Adrenal gland (tissue), 5 donors: ENCODE results near the gene SHB.

Experiments used
- POLR2A ChIP-seq, 2 donors: fragments of 450-650 bp; IDR thresholded peaks; one replicate each; pipeline ENCODE4 v1.6.1; 2017; ENCODE audit warnings: antibody characterized with exemption in 2 of 2, mild to moderate bottlenecking in 2 of 2, moderate library complexity in 1 of 2
- TF ChIP-seq, protein P1 (sequence below), 6 experiments: fragments of 450-650 bp in 4 of 6; fragments of 200-600 bp in 2 of 6; sonication (generic) in 1 of 6; IDR thresholded peaks; 1 replicate in 5 of 6; 2 replicates in 1 of 6; pipeline versions ENCODE4 v1.5.1 to v1.8.0; 2016 to 2021; ENCODE audit warnings: antibody characterized with exemption in 6 of 6, mild to moderate bottlenecking in 2 of 6, moderate library complexity in 1 of 6
- donor health status: DM: no; HTN: no; CAD: no.

- TF ChIP-seq, protein P1, sequence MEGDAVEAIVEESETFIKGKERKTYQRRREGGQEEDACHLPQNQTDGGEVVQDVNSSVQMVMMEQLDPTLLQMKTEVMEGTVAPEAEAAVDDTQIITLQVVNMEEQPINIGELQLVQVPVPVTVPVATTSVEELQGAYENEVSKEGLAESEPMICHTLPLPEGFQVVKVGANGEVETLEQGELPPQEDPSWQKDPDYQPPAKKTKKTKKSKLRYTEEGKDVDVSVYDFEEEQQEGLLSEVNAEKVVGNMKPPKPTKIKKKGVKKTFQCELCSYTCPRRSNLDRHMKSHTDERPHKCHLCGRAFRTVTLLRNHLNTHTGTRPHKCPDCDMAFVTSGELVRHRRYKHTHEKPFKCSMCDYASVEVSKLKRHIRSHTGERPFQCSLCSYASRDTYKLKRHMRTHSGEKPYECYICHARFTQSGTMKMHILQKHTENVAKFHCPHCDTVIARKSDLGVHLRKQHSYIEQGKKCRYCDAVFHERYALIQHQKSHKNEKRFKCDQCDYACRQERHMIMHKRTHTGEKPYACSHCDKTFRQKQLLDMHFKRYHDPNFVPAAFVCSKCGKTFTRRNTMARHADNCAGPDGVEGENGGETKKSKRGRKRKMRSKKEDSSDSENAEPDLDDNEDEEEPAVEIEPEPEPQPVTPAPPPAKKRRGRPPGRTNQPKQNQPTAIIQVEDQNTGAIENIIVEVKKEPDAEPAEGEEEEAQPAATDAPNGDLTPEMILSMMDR (IDR thresholded peaks at IDR 0.05) = no peak
- TF ChIP-seq POLR2A (IDR thresholded peaks at IDR 0.05) = no peak
Observed at GRCh38 chr9:37870081-37870798, 198.8 kb downstream of the SHB start.
